ENCODE measurements around the gene PLEKHH1.

DNA sequence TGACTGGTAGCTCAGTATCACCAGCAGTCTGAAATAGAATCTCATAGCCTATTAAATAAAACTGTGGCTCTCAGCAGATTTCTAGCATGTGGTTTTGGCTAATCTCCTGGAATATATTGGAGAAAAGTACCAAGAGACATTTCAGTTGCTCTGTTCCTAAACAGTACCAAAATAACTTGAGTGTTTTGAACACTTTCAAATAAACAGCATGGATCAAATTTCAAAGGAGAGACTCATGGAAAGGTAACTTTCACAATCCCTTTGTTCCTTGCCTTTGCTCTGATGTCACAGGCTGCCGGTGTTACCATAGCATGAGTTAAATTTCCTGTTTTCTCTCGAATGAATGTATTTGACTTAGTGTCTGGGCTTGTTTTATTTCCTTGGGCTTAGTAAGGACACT lies 90.0 kb downstream of the PLEKHH1 start:
- TF ChIP-seq ZNF221 (tag by site-specific recombination; IDR thresholded peaks at IDR 0.05; ENCODE audit: borderline replicate concordance) (no peak), SETDB1 (IDR thresholded peaks at IDR 0.05; ENCODE audit: insufficient read length, low read length) (no peak)
- TF ChIP-seq, protein P1, sequence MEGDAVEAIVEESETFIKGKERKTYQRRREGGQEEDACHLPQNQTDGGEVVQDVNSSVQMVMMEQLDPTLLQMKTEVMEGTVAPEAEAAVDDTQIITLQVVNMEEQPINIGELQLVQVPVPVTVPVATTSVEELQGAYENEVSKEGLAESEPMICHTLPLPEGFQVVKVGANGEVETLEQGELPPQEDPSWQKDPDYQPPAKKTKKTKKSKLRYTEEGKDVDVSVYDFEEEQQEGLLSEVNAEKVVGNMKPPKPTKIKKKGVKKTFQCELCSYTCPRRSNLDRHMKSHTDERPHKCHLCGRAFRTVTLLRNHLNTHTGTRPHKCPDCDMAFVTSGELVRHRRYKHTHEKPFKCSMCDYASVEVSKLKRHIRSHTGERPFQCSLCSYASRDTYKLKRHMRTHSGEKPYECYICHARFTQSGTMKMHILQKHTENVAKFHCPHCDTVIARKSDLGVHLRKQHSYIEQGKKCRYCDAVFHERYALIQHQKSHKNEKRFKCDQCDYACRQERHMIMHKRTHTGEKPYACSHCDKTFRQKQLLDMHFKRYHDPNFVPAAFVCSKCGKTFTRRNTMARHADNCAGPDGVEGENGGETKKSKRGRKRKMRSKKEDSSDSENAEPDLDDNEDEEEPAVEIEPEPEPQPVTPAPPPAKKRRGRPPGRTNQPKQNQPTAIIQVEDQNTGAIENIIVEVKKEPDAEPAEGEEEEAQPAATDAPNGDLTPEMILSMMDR (tag by site-specific recombination; IDR thresholded peaks at IDR 0.05), result no peak
- TF ChIP-seq, protein P2, sequence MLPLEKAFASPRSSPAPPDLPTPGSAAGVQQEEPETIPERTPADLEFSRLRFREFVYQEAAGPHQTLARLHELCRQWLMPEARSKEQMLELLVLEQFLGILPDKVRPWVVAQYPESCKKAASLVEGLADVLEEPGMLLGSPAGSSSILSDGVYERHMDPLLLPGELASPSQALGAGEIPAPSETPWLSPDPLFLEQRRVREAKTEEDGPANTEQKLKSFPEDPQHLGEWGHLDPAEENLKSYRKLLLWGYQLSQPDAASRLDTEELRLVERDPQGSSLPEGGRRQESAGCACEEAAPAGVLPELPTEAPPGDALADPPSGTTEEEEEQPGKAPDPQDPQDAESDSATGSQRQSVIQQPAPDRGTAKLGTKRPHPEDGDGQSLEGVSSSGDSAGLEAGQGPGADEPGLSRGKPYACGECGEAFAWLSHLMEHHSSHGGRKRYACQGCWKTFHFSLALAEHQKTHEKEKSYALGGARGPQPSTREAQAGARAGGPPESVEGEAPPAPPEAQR (tag by site-specific recombination; IDR thresholded peaks at IDR 0.05), result no peak
